Thymus (tissue), 11 donors: ENCODE results near the gene LRRC10B. TPM values are rescaled to one million over a fixed set of nuclear protein-coding genes. Genes with fewer than 3 reads are reported as not detected.

Experiments used
- DNase-seq, 9 donors: peaks; one replicate each; pipeline ENCODE4 v3.0.0-alpha.2; 2013; ENCODE audit warnings: low spot score in 9 of 9, low read depth in 6 of 9, missing footprints in 1 of 9
- H3K27ac ChIP-seq, 2 donors: one replicate each; pipeline ENCODE4 v1.5.1; 2013; ENCODE audit warnings: control low read depth in 1 of 2, low read depth in 1 of 2, low read length in 1 of 2, mild to moderate bottlenecking in 1 of 2, moderate library complexity in 1 of 2
- H3K27me3 ChIP-seq, 2 donors: one replicate each; pipeline ENCODE4 v1.5.1; 2013; ENCODE audit warnings: low read length in 1 of 2; ENCODE audit not compliant: control insufficient read depth in 2 of 2, insufficient read depth in 1 of 2
- H3K36me3 ChIP-seq, 2 donors: one replicate each; pipeline ENCODE4 v1.5.1; 2013; ENCODE audit warnings: low read length in 1 of 2, mild to moderate bottlenecking in 1 of 2, moderate library complexity in 1 of 2; ENCODE audit not compliant: control insufficient read depth in 2 of 2, insufficient read depth in 2 of 2
- H3K4me1 ChIP-seq, 2 donors: one replicate each; pipeline ENCODE4 v1.5.1; 2013; ENCODE audit warnings: low read length in 2 of 2; ENCODE audit not compliant: control insufficient read depth in 2 of 2, insufficient read depth in 2 of 2
- H3K4me3 ChIP-seq, 2 donors: one replicate each; pipeline ENCODE4 v1.5.1; 2013; ENCODE audit warnings: low read length in 2 of 2, control low read depth in 1 of 2, mild to moderate bottlenecking in 1 of 2
- H3K9me3 ChIP-seq, 2 donors: one replicate each; pipeline ENCODE4 v1.5.1; 2013; ENCODE audit warnings: low read length in 1 of 2, mild to moderate bottlenecking in 1 of 2; ENCODE audit not compliant: control insufficient read depth in 2 of 2, insufficient read depth in 1 of 2
- WGBS: extraction: QIAGEN DNeasy Blood & Tissue Kit; methylation state at CpG from one replicate; pipeline ENCODE4 v1.1.7; 2013; 5-methylcytosine and 5-hydroxymethylcytosine counted together
- polyA plus RNA-seq: library from polyadenylated mRNA; stranded (reverse); fragments of 200-250 nt; gene quantifications from one replicate; pipeline ENCODE4 v1.2.3, GENCODE V29; 2013
- total RNA-seq: library from RNA; stranded (reverse); fragments of 120-200 nt; gene quantifications from one replicate; pipeline ENCODE4 v1.2.4, GENCODE V29; 2013
- donor health status: healthy.

Gene LRRC10B
- total and polyA plus RNA-seq, 2 donors, result 2.7 to 4.1 TPM

- Histone ChIP-seq H3K4me3 (no peak overlapping the region), H3K4me1 (no peaks in the 10 kb centered on the region), H3K27ac (no peak overlapping the region), H3K9me3 (no peaks in the 10 kb centered on the region), H3K27me3 (peaks cover 0 to 23% of the 10 kb centered on the region in 2 donors), H3K36me3 (no peaks in the 10 kb centered on the region)
- 55% methylated on average over 7 of the region's 7 CpGs for WGBS
- no peak for DNase-seq
Measured at GRCh38 chr11:61482513-61482912, 26.0 kb upstream of the LRRC10B start.

- DNase-seq, result no peak
- Histone ChIP-seq H3K4me3 (no peak overlapping the region), H3K9me3 (no peaks in the 10 kb centered on the region), H3K27ac (no peak overlapping the region), H3K36me3 (no peaks in the 10 kb centered on the region), H3K27me3 (peaks cover 0 to 27% of the 10 kb centered on the region in 2 donors), H3K4me1 (no peaks in the 10 kb centered on the region)
- WGBS, result 94% methylated on average over 11 of the region's 11 CpGs
Measured at GRCh38 chr11:61484541-61484940, 24.0 kb upstream of the LRRC10B start.

GRCh38 chr11:61485080-61485479, 23.5 kb upstream of the LRRC10B start:
- no peak overlapping the region for H3K27ac ChIP-seq
- no peaks in the 10 kb centered on the region for H3K9me3 ChIP-seq
- no peak overlapping the region for H3K4me3 ChIP-seq
- H3K4me1 ChIP-seq, result no peaks in the 10 kb centered on the region
- H3K36me3 ChIP-seq, result no peaks in the 10 kb centered on the region
- peaks cover 0 to 27% of the 10 kb centered on the region in 2 donors for H3K27me3 ChIP-seq
- no peak for DNase-seq
- WGBS, result 99% methylated on average over 11 of the region's 11 CpGs

GRCh38 chr11:61486011-61486620, 22.4 kb upstream of the LRRC10B start:
- no peaks in the 10 kb centered on the region for H3K36me3 ChIP-seq
- no peak overlapping the region for H3K4me3 ChIP-seq
- H3K9me3 ChIP-seq, result no peaks in the 10 kb centered on the region
- peaks cover 0 to 23% of the 10 kb centered on the region in 2 donors for H3K27me3 ChIP-seq
- DNase-seq, result no peak
- H3K4me1 ChIP-seq, result no peaks in the 10 kb centered on the region
- 95% methylated on average over 6 of the region's 6 CpGs for WGBS
- H3K27ac ChIP-seq, result no peak overlapping the region

- Histone ChIP-seq H3K4me3 (no peak overlapping the region), H3K36me3 (no peaks in the 10 kb centered on the region), H3K27ac (no peak overlapping the region), H3K9me3 (no peaks in the 10 kb centered on the region), H3K4me1 (no peaks in the 10 kb centered on the region), H3K27me3 (peaks cover 0 to 20% of the 10 kb centered on the region in 2 donors)
- WGBS, result 96% methylated on average over 5 of the region's 5 CpGs
- DNase-seq, result no peak
Measured at GRCh38 chr11:61486779-61487178, 21.8 kb upstream of the LRRC10B start.

GRCh38 chr11:61487342-61488025, 21.1 kb upstream of the LRRC10B start:
- WGBS, result 98% methylated on average over 4 of the region's 4 CpGs
- H3K36me3 ChIP-seq, result no peaks in the 10 kb centered on the region

GRCh38 chr11:61488651-61489291, 19.8 kb upstream of the LRRC10B start:
- Histone ChIP-seq H3K9me3 (no peaks in the 10 kb centered on the region), H3K27ac (no peak overlapping the region), H3K36me3 (no peaks in the 10 kb centered on the region), H3K4me1 (no peaks in the 10 kb centered on the region), H3K4me3 (no peak overlapping the region), H3K27me3 (peaks cover 0 to 9% of the 10 kb centered on the region in 2 donors)
- no peak for DNase-seq
- 72% methylated on average over 19 of the region's 19 CpGs for WGBS

More at GRCh38 chr11:61487342-61488025, 21.1 kb upstream of the LRRC10B start:
- Histone ChIP-seq H3K27me3 (peaks cover 0 to 13% of the 10 kb centered on the region in 2 donors), H3K4me3 (no peak overlapping the region), H3K9me3 (no peaks in the 10 kb centered on the region), H3K27ac (no peak overlapping the region), H3K4me1 (no peaks in the 10 kb centered on the region)
- no peak for DNase-seq

- Histone ChIP-seq H3K4me3 (no peak overlapping the region), H3K9me3 (no peaks in the 10 kb centered on the region), H3K4me1 (no peaks in the 10 kb centered on the region), H3K27me3 (peaks cover 0 to 9% of the 10 kb centered on the region in 2 donors), H3K27ac (no peak overlapping the region), H3K36me3 (no peaks in the 10 kb centered on the region)
- 91% methylated on average over 13 of the region's 13 CpGs for WGBS
- DNase-seq, result no peak
Measured at GRCh38 chr11:61489833-61490721, 18.5 kb upstream of the LRRC10B start.
